ENCODE results near the gene EMP2. TPM values are rescaled to one million over a fixed set of nuclear protein-coding genes. Genes with fewer than 3 reads are reported as not detected.
"Not testable (repeated sequence)": the region's sequence is repeated elsewhere in the genome, so short reads cannot be mapped to it uniquely, and the experiment has no call there.

Gene EMP2
- total and polyA plus RNA-seq, 7 donors = 8.0 to 25.4 (median 12.8) TPM

- 77 to 95% (median 85%) methylated on average over 3 of the region's 3 CpGs for WGBS, 3 donors
- Histone ChIP-seq H3K27ac (no peak overlapping the region), H3K4me1 (no peaks in the 10 kb centered on the region), H3K27me3 (ENCODE audit: insufficient read depth in 3 of 3, low read length in 2 of 3) (peaks cover 0 to 3% (median 2%) of the 10 kb centered on the region in 3 donors), H3K9me3 (no peaks in the 10 kb centered on the region), H3K36me3 (ENCODE audit: insufficient read depth in 1 of 2, low read depth in 1 of 2) (no peaks in the 10 kb centered on the region), H3K4me3 (no peak overlapping the region)
- no peak for DNase-seq
- no peak for ATAC-seq
- no peak for TF ChIP-seq CTCF (IDR thresholded peaks at IDR 0.05)
- intact Hi-C loops (cut with DNase I) = no loop called here
Measured at GRCh38 chr16:10623059-10623458, 42.7 kb upstream of the EMP2 start.

GRCh38 chr16:10622036-10622921 lies 41.9 kb upstream of the EMP2 start:
- 74 to 81% (median 77%) methylated on average over 19 of the region's 19 CpGs for WGBS, 3 donors
- Histone ChIP-seq H3K27me3 (ENCODE audit: insufficient read depth in 3 of 3, low read length in 2 of 3) (peaks cover 0 to 3% (median 2%) of the 10 kb centered on the region in 3 donors), H3K9me3 (no peaks in the 10 kb centered on the region), H3K4me1 (no peaks in the 10 kb centered on the region), H3K36me3 (ENCODE audit: insufficient read depth in 1 of 2, low read depth in 1 of 2) (no peaks in the 10 kb centered on the region), H3K4me3 (no peak overlapping the region), H3K27ac (no peak overlapping the region)
- ATAC-seq (no peak), DNase-seq (no peak)
- intact Hi-C loops (cut with DNase I) = no loop called here
- no peak for TF ChIP-seq CTCF (IDR thresholded peaks at IDR 0.05)

GRCh38 chr16:10621216-10621949 lies 41.0 kb upstream of the EMP2 start:
- H3K9me3 ChIP-seq; H3K27me3 ChIP-seq (ENCODE audit: insufficient read depth in 3 of 3, low read length in 2 of 3); ATAC-seq; H3K36me3 ChIP-seq (ENCODE audit: insufficient read depth in 1 of 2, low read depth in 1 of 2); H3K4me3 ChIP-seq; H3K4me1 ChIP-seq; H3K27ac ChIP-seq; intact Hi-C loops (cut with DNase I); DNase-seq: not testable (repeated sequence)
- 92 to 96% (median 93%) methylated on average over 7 of the region's 7 CpGs for WGBS, 3 donors

GRCh38 chr16:10620120-10620519 lies 39.7 kb upstream of the EMP2 start:
- TF ChIP-seq CTCF (IDR thresholded peaks at IDR 0.05) = no peak
- ATAC-seq = no peak
- no peaks in the 10 kb centered on the region for H3K36me3 ChIP-seq (ENCODE audit: insufficient read depth in 1 of 2, low read depth in 1 of 2)
- H3K4me3 ChIP-seq = no peak overlapping the region
- H3K27ac ChIP-seq = no peak overlapping the region
- intact Hi-C loops (cut with DNase I) = no loop called here
- DNase-seq = no peak
- H3K9me3 ChIP-seq = no peaks in the 10 kb centered on the region
- H3K27me3 ChIP-seq (ENCODE audit: insufficient read depth in 3 of 3, low read length in 2 of 3) = peaks cover 0 to 3% (median 2%) of the 10 kb centered on the region in 3 donors
- H3K4me1 ChIP-seq = no peaks in the 10 kb centered on the region
- 87 to 89% (median 89%) methylated on average over 6 of the region's 6 CpGs for WGBS, 3 donors

- no peak for TF ChIP-seq CTCF (IDR thresholded peaks at IDR 0.05)
- Histone ChIP-seq H3K9me3 (no peaks in the 10 kb centered on the region), H3K27me3 (ENCODE audit: insufficient read depth in 3 of 3, low read length in 2 of 3) (peaks cover 0 to 3% (median 0%) of the 10 kb centered on the region in 3 donors), H3K4me3 (no peak overlapping the region), H3K4me1 (no peaks in the 10 kb centered on the region), H3K27ac (no peak overlapping the region), H3K36me3 (ENCODE audit: insufficient read depth in 1 of 2, low read depth in 1 of 2) (no peaks in the 10 kb centered on the region)
- DNase-seq = peak in 1 of 2 donors; percentile 58
- WGBS, 3 donors = 37 to 39% (median 38%) methylated on average over 24 to 25 of the region's 25 CpGs
- ATAC-seq = peak in 1 of 4 donors; percentile 42
- intact Hi-C loops (cut with DNase I) = no loop called here
Measured at GRCh38 chr16:10619271-10619849, 39.0 kb upstream of the EMP2 start.
